Stimulated activated CD4-positive, alpha-beta T cell treated with anti-CD3 and anti-CD28 coated beads, Interleukin-2, amount 100 ng/mL, for 4 hours (primary cell): ENCODE data around the gene POLR2L.
A peak's percentile ranks its signal among the peaks of the same experiment; 100 is the strongest.

Source experiments
- DNase-seq: peaks from one replicate; pipeline ENCODE4 v3.0.0-alpha.2; 2020; ENCODE audit warnings: low read depth

The POLR2L gene

DNA sequence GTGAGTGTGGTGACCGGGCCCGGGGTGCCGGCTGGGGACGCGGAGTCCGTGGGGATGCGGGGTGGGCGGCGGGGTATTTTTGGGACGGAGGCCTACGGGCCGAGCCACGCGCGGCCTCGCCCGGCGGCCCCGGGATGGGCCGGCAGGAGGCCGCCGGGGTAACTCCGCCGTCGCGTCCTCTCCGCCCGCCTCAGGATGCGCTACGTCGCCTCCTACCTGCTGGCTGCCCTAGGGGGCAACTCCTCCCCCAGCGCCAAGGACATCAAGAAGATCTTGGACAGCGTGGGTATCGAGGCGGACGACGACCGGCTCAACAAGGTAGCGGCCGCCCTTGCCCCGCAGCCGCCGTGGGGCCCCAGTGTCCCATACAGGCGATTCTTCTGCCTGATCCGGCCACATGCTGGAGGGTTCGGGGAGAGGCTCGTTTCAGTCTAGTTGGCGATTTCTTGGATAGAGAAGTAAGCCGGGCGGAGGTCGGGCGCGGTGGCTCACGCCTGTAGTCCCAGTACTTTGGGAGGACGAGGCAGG lies 32.2 kb downstream of the POLR2L start:
- no peak for DNase-seq

DNA sequence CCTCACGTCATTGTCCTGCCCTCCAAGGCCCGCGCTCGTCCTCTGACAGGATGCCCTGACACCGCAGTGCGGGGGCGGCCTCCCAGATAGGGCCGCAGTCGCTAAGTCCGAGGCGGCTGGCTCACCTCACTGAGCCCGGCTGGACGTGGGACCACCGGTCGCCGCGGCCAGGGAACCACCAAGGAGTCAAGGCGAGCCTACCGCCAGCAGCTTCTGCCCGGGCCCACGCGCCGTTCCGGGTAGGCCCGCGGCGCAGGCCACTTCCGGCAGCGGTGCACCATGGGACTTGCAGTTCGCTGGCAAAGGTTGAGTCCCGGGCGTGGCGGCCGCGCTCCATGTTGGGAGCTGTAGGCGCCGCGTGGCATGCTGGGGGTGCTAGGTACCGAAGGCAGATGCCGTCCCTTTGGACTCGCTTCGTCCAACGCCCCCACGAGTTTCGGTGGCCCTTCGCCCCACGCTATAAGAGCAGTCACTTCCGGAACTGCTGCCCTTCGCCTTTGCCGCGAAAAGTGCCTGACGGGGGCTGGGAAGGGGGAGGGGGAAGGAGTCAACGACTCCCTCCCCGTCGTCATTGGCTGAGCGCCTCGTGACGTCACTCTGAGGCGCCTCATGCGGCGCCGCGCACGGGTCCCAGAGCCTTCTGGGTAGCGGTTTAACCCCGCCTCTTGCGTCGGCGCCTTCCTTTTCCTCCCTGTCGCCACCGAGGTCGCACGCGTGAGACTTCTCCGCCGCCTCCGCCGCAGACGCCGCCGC lies 32.9 kb downstream of the POLR2L start, which contains the start of gene RPLP2:
Gene RPLP2 (plus strand): TSS at position 681 of the 753 bp plus-strand sequence. CDS start 268 bp downstream, outside the sequence.
- peak; percentile 98 for DNase-seq

DNA sequence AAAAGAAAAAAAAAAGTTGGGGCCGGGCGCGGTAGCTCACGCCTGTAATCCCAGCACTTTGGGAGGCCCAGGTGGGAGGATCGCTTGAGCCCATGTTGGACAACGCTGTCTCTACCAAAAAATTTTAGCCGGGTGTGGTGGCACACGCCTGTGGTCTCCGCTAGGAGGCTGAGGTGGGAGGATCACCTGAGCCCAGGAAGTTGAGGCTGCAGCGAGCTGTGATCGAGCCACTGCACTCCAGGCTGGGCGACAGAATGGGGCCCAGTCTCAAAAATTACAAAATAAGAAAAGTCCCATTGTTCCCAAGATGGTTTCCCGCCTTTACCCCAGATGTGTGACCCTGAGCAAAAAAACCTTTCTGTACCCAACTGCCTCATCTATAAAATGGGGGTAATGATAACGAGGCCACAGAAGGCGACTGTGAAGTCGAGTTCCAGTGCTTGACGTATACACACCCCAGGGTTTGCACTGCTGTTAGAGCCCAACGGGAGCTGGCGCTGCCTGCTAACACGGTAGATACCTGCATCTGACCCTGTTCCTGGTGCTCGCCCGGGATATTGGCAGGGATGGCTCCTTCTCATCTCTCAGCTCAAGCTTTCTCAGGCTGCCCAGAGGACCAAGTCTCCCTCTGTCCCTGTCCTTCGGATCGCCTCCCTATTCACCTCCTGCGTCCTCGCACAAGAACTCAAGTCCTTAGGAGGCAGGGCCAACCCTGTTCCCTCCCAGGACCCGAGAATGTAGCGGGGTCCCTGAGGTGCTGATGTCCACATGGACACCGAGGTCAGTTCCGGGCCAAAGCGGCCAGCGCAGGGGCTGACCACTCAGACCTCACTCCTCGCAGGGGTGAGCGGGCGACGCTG lies 33.7 kb downstream of the POLR2L start:
- no peak for DNase-seq

DNA sequence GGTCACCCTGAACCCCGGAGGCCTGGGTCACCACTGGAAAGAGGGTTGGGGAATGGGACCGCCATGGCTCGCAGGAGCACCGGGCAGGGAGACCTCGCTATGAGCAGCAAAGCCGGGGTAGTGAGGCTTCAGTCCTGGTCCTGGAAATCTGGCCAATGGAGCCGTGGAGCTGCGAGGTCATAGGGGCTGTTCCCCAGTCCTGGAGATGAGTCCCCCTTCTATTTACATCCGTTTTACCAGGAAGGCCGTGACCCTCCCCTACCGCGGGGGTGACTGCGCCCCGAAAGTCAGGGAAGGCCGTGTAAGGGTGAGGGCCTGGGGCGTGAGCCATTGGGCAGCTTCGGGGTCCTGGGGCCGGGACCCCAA lies 37.7 kb downstream of the POLR2L start:
- DNase-seq, result no peak

DNA sequence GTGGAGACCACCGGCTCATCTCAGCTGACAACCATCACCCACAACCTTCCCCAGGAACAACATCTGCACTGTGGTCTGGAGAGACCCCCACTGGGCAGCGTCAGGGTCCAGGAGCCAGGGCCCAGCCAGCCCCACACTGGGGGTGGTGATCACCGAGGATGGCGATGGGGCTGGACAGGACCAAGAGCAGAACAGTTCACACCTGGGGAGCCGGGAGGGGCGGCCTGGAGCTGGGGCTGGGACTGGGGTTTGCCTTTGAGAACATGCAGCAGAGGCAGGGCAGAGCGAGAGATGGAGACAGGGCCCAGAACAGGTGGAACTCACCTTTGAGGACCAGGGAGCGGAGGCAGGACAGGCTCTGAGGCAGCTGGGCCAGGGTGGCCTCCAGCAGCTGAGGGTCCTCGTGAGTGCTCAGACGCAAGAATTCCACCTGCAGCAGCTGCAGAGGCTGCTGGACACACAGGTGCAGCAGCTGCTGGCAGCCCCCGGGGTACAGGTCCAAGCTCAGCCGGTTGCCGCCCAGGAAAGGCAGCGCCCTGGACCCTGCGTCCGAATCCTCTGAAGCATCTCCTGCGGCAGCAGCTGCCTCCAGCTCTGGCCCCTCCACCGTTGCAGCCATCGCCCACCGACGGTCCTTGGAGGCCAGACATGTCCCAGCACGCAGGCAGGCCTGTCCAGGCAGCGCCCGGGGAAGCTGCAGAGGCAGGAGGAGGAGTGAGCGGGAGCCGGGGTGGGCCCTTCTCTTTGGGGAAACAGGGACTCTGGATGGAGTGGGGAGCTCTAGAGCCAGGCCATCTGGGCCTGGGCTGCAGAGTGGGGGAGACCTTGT lies 38.3 kb downstream of the POLR2L start:
- DNase-seq, result no peak

DNA sequence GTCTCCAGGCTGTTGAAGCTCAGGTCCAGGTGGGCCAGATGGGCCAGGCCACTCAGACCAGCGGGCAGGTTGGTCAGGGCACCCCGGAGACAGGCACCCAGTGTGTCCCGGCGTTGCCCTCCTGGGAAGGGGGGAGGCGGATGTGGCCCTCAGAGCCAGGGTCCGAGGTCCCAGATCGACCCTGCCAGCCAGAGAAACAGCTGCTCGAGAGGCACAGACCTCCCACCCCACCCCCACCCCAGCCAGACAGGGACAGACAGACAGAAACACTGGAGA lies 38.9 kb downstream of the POLR2L start:
- DNase-seq, result no peak

DNA sequence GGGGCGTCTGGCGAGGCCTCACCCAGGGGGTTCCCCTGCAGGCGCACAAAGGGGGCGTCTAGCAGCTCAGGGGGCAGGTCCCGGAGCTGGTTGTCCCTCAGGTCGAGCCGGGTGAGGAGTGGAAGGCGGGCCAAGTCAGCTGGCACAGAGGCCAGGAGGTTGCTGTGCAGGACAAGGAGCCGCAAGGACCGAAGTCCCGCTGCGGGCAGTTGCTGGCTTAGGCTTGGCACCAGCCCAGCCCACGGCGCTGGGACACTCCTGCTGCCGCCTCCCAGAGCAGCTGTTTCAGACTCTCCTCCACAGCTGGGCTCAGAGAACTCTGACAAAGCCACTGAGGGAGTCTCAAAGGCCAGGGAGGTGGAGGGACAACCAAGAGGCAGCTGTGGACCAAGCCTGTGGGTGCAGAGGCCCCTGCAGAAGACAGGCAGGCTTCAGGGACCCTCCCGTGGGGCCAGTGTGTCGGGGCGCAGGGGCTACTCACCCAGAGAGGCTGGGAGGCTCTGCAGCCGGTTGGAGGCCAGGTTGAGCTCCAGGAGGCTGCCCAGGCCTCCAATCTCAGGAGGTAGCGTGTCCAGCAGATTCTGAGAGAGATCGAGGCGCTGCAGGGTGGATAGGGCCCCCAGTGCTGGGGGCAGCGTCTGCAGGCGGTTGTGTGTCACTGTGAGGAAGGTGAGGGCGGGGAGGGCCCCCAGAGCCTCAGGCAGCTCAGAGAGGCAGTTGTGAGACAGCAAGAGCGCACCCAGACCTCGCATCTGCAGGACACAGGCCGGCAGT lies 39.4 kb downstream of the POLR2L start:
- no peak for DNase-seq

DNA sequence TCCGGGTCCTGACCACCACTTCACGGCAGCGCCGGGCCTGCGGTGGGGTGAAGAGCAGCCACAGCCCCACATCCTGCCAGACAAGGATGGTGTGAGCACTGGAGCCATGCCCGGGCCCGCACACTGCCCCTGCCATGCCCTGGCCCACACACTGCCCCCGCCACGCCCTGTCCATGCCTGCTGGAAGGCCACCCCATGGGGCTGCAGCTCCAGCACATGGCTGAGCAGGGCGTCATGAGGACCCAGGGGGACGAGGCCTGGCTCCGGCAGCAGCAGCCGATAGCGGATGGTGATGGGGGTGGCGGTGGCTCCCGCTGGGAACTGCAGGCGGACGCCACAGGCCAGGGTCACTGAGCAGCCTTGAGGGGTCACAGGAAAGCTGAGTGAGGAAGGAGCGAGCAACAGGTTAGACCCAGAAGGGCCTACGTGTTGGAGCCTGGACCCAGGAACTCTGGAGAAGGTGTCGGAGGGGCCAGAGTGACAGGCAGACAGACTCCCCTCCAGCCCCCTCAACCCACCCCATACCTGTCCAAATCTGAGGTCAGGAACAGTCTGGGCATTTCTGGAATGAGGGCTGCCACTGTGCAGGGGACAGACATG lies 40.2 kb downstream of the POLR2L start:
- DNase-seq, result no peak

DNA sequence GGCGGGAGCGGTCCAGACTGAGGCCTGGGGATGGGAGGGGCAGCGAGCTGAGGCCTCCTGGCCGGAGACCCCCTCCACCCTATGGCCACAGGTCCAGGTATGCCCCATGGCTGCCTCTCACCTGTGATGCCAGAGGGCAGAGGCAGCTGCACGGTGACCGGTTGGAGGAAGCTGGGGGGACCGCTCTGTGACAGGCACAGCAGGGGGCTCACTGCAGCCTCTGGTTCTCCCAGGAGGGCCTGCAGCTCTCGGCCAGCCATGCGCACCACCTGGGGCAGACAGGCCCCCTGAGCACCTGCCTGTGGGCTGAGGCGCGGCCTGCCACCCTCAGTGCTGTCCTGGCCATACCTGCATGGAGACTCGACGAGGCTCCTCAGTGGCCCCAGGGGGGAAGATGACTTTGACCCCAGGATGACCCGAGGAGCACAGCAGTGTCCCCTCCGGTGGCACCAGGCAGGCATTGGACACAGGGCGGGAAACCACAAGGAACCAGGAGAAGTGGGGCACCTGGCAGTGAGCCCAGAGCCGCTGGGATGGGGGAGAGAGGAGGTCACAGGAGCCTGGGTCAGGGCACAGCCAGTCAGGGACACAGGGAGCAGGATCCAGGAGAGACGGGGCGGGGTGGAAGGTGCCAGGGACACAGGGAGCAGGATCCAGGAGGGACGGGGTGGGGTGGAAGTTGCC lies 41.1 kb downstream of the POLR2L start:
- DNase-seq, result no peak

DNA sequence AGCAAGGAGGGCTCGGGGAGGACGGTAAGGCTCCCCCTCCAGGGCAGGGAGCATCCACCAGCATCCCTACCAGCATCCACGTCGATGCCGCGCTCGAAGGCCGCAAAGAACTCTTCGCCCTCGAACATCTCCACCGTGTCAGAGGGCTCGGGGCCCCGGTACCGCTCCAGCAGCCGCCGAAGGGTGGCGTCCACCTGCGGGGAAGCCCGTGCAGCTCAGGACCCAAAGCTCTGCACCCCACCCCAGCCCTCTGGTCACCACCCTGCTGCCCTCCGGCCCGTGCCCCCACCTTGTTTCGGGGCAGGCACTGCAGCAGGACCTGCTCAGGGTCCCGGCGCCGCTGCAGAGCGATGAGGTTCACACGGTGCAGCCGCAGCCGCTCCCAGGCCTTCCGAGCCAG lies 41.9 kb downstream of the POLR2L start:
- no peak for DNase-seq

DNA sequence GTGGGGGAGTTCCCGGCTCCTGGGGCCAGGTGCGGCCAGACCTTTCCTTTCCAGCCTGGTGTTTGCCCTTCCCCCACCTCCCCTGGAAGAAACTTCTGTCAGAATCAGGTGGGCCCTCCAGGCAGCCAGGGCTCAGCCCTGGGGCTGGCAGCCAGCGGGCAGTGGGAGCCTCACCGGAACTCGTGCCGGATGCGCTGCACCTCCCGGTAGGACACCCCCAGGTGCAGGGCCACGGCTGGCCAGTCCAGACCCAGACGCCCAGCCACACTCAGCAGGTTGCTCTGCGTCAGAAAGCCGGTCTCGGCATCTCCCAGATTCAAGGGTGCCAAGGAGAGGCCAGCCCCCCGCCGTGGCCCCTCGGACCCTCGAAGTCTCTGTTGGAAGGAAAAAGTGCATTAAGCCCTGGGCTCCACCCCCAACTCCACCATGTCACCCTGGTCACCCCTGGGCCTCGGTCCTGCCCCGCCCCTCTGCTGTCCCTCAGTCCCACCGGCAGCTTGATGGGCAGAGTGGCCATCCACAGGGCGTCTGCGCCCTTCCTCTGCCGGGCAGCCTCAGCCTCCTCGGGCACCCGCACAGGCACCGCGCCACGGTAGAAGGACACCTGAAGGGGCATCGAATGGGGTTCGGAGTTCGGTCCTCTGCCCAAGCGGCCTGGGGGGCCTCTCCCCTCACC lies 42.5 kb downstream of the POLR2L start:
- DNase-seq, result no peak

DNA sequence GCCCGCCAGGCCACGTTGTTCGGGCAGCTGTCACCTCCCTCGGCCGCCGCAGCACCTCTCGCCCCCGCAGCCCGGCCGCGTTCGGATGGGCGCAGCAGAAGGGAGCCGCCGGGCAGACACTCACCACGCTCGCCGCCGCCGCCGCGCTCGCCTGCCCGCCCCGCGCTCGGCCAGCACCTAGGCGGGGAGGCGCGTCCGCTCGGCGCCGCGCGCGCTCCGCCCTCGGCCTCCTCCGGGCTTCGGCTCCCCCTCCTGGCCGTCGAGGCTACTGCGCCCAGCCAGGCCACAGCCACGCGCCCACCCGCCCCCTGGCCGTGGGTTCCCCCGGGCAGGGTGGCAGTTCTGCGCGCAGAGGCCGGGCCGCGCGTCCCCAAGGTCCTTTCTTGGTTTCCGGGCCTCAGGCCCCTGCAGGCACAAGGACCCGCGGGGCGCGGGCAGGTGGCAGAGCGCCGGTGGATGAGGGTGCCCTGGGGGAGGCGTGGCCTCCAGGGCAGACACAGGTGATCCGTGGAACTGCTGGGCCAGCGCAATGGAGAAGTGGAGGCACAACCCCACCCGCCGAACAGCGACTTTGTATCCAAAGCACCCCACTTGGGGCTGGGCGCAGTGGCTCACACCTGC lies 44.1 kb downstream of the POLR2L start, which contains the start of gene SLC25A22:
Gene SLC25A22 (minus strand): TSS at position 189 of the 621 bp plus-strand sequence. CDS start 3,275 bp downstream, outside the sequence.
- peak; percentile 75 for DNase-seq

DNA sequence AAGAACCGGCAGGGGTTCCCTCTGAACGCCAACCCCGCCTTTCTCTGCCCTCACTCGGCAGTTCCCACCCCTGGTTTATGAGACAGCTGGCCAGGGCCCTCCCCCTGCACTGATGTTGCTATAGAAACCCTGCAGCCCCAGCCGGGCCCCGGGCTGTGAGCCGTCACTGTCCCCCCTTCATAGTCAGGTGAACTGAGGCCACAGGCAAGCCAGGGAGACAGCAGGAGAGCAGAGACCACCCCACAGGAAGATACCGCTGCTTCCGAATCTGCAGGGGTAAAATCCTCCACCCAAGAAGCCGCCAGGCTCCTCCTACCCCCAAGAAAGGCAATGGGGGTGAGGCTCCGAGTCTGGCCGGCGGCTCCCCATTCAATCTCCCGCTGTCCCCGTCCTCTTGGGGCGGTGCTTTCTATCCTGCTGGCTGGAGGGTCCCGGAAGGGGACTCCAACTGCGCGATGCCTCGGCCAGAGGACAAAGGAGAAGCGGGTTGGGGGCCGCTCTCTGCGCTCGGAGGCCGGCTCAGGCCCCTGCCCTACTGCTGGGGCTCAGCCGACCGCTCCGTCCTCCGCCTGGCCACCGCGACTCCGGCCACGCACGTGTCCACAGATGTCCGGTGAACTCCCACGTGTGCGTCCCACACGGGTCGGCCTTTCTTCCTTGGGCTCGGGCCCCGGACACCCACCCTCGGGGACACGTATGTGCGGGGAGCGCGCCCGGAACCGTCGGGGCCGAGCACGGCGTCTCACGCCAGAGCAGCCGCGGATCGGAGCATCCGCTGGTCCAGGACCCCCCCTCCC lies 44.8 kb downstream of the POLR2L start:
- DNase-seq, result peak; percentile 60

DNA sequence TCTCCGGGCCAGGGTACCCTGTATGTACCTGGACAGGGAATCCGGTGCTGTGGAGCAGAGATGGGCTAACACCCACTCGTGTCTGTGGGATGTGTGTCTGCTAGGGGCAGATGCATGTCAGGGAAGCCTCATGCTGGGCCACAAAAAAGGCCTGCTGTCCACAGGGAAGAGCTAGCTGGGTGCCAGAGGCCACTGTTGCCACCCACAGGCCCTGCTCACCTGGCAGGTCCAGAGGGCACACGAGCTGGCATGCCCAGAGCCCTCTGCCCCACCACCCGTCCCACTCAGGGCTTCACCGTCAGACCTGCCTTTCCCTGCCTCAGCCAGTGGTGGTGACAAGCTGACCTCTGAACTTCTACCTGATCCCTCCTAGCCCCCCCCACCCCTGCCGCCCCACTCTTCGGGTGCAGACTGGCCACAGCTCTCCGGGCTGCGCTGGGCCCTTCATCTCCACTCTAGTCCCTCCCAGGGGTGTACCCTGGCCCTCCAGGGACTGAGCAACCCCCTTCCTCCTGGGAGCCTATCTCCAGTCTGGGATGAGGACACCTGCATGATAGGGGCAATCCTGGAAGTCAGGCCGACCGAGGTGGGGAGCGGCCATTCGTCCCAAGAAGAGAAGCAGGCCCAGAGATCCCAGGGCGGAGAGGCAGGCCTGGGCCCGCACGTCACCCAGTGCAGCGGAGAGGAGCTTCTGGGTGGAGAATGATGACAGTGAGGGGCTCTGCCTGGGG lies 45.6 kb downstream of the POLR2L start:
- DNase-seq, result no peak

DNA sequence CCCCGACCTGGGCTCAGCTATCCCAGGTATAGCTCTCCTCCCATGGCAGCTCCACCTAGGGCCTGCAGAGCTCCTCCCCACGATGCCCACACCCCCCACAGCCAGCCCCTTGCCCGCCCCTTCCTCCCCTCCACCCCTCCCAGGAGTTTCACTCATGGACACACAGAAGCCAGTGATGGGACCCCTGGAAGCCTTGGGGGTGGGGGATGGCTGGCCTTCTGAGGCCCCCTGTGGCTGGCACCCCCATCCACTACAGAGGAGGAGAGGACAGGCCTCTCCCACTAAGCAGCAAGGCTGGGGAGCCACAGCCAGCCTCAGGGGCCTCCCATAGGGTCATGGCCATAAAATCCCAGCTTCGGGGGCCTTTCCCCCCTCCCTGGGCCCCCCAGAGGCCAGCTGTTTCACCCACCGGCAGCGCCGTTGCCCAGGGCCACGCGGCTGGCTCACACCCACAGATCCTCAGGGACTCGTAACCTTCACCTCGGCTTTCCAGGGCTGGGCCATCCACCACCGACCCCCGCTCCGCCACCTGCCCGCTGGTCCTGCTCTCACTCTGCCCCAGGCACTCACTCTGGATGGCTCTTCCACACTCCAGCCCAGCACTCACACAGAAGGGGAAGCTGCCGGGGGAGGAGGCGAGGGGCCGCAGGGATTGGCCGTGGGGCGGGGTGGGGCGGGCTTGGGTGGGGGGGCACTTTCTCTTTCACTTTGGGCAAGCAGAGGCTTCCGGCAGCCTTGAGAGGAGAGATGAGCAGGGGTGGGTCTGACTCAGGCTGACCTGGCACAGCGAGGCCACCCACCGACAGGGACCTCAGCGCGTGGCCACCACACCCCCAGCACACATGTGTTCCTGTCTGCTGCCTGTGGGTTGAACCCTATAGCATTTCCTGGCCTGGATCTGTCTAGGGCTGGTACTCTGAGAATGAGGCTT lies 46.4 kb downstream of the POLR2L start:
- DNase-seq, result peak; percentile 81

DNA sequence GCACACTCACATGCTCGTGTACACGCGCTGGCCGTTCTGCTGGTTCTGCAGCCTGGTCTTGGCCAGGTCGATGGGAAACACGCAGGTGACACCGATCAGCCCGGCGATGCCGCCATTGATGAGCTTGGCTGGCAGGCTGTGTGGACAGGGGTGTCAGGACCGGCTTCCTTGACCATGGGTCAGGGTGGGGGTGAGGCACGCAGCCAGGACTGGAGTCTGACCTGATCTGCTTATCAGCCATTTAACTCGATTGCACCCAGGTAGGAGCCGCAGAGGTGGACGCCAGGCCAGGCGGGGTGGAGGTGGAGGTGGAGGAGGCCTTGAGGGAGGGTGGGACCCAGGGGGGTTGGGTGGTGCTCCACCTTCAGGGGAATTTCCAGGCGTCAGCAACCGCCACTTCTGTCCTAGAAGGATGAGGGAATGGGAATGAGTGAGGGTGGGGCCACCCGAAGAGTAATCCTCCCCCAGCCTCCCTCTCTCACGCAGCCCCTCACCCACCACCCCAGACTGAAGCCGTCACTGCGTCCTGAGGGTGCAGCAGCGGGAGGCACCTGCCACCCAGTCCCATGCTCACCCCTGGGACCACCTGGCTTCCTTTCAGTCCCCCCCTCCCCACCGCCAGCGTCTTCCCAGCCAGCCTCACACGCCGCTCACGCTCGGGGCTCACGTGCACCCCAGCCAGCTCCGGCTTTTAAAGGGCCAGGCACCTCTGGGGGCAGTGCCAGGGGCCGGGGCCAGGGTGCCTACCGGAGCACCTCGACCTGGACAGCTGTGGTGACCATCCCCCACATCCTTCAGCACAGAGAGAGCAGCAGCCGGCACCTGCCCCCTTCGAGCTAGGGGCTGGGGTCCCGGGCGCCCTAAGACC lies 47.3 kb downstream of the POLR2L start:
- DNase-seq, result no peak
